GM18517 (cell line): ENCODE measurements around the gene PLD2.

Experiments used
- ATAC-seq: cut with Tn5 transposase; IDR thresholded peaks from one replicate; pipeline ENCODE4 v1.9.1; 2021; ENCODE audit warnings: mild to moderate bottlenecking, moderate library complexity; ENCODE audit not compliant: unreplicated experiment

The PLD2 gene

DNA sequence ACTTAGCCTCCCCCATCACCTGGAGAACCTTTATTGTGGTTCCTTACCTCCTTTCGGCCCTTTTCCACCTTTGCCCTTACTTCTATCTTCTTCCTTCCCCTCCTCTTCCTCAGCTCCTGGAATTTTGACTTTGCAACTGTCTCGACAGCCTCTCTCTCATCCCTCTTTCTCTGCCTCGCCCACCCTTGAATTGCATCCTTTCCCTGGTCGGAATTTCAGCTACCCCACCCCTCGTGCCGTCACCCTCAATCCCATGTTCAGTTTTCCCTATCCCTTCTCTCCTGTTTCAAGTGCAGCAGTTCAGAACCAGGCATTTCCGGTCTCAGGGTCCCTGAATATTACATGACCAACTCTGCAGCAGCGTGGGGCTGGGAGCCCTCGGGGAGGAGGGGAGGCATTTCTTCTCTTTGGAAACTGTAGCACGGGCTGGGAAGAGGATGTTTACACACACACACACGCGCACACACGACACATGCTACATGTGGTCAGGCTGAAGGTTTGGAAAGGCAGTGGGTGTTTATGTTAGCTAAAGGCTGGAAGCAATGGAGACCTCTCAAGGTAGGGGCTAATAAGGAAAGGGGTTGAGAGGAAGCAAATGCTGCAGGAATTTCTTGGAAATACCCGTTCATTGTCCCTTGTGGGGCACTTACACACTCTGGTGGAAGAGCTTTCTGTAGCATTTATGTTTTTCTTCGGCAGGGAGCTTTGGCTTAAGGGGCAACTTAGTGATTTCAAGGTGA, 27.2 kb downstream of the PLD2 start:
- no peak for ATAC-seq

GRCh38 chr17:4834681-4835020, 27.7 kb downstream of the PLD2 start:
- ATAC-seq, result no peak

DNA sequence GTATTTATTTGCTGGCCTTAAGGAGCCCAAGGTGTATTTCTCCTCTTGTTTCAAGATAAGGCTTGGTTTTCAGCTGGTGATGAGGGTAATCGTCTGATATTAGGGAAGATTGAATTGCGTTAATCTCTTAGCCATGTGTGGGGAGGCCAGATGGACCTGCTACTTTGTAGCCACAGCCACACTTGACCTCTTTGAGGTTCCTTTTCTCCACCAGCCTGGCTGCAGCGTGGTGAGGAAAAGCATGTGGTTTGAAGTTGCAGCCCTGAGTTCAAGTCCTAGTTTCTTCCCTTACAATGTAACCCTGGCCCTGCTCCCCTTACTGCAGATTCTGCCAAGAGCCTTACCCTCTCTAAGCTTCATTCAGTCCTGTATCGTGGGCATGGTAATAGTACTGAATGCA, 29.3 kb downstream of the PLD2 start:
- ATAC-seq, result no peak

GRCh38 chr17:4837471-4838308, 30.7 kb downstream of the PLD2 start:
- ATAC-seq, result no peak

- no peak for ATAC-seq
These were observed 31.4 kb downstream of the PLD2 start for GRCh38 chr17:4838309-4838785.

DNA sequence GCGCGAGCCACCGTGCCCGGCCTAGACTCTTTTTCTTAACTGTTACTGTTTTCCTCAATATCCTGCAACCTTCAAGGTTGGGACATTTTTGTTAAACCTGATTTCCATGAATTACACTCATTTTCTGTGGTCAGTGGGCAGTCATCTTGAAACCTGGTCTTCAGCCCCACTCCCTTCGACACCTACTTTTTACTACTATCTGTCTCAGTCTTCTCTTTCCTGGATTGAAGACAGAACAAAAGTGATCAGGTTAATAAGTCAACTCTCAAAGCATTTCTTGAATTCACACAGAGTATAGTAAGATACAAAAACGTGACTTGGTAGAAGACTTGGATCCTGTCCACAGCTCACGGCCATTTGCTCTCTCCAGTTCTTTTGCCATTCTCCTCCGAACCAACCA, 32.3 kb downstream of the PLD2 start:
- no peak for ATAC-seq

DNA sequence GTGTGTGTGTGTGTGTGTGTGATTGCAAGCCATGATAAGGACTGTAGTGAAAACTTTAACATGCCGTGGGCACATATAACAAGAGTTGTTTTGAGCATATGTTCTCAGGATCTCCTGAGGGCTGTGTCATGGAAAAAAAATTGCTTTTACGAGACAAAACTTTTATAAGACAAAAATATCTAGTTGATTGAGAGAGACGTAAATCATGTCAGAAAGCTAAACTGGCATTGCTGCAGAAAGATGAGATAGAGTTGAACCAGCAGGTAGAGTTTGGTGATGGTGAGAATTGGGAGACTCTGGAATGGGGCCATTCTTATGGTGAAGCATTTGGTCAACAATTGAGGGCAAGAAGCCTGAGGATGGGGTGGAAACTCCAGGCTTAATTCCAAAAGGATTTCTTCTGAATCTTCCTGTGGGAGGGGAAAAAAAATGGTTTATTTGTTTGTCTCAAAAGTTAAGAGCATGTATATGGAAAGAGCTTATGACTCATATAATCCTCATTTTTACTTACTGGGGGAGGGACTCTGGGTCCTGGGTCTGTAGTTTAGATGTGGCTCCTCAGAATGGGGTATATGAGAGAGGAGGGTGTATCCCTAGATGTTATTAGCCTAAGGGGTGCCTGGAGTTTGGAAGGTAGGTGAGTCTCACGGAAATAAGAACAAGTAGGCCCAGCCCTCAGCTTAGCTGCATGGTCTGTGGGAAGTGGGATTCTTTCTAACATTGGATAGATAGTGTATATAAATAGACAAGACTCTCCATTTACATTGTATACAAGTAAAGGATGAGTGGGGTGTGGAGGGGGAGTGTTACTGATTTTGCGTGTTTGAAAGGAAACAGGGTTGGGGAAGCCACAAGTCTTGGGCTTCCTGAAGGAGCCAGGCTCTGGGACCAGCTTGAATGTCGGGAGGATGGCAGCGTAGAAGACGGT, 33.3 kb downstream of the PLD2 start:
- ATAC-seq, result no peak

- ATAC-seq, result no peak
These were observed 33.9 kb downstream of the PLD2 start for GRCh38 chr17:4840893-4841242.

DNA sequence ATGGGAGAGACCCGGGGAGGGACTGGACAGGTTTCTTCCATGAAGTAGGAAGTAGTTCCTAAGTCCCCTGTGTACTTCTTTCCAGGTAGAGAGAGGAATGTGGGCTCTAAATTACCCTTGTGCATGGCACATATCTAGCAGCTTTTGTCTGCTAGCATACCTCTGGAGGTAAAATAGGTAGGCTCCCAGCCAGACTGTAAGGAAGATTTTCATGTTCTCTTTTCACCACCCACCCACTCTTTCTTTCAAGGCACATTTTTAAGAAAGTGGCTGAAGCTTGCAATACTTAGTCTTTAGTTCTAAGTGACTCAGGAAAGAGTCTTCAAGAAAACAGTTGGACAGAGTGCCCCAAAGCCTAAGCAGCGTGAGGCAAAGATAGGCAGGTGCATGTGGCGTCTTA, 35.4 kb downstream of the PLD2 start:
- no peak for ATAC-seq

- ATAC-seq, result no peak
These were observed 36.5 kb downstream of the PLD2 start for GRCh38 chr17:4843321-4844000.

- no peak for ATAC-seq
These were observed 38.2 kb downstream of the PLD2 start for GRCh38 chr17:4845118-4845517.

- no peak for ATAC-seq
These were observed 39.9 kb downstream of the PLD2 start for GRCh38 chr17:4846635-4847390.

DNA sequence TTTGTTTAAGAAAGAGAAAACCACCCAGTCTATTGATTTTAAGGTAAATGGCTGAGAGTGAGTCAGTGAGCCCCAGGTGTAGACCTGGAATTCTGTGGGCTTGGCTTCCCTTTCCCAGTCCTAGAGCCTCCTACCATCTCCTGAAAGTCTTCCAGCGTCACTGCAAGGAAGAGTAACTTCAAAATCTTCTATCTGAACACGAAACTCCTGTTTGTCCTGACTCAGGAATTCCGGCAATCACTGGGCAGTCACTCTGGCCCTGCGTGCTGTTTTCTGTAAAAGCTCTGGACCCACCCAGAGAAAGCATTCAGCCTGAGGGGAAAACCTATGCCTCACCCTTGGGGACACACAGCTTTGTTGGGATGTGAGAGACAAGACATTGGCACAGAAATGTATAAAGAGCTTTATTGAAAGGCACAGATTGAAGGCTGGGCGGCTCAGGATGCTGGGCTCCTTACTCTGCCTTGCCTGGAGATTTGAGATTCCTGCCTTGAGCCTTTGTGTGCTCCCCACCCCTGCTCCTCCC, 42.1 kb downstream of the PLD2 start:
- ATAC-seq, result no peak

DNA sequence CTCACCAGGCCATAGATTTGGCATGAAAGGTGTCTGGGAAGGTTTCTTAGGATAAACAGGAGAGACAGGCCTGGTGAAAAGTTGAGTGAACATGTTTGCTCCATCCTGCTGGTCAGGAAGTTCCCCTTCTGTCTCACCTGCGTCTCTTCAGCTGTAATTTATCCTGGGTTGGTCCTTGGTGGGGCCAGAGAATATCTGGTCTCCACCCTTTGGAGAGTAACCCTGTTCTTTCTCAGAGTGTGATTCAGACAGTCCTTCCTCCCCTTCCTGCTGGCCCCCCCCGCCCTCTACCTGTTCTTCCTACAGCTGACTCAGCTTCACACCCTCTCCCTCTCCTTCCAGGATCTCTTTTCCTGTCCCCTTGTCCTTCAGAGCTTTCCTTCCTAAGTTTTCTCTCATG, 43.3 kb downstream of the PLD2 start:
- no peak for ATAC-seq

DNA sequence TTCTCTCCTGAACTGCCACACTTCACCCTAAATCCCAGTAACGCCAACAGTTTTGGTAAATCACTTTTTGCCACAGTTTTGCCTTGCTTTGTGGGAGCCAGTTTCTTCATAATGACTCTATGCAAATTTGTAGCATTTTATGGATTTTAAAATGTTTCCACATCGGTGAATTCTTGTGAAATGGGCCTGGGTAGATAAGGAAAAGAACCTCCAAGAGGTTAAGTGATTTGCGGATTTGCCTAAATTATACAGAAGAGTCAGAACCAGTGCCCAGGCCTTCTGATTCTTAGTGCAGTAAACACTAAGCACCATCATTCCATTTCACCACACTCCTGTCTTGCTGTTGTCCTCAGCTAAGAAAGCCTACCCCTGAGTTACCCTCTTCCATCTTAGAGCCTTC, 44.1 kb downstream of the PLD2 start:
- no peak for ATAC-seq

DNA sequence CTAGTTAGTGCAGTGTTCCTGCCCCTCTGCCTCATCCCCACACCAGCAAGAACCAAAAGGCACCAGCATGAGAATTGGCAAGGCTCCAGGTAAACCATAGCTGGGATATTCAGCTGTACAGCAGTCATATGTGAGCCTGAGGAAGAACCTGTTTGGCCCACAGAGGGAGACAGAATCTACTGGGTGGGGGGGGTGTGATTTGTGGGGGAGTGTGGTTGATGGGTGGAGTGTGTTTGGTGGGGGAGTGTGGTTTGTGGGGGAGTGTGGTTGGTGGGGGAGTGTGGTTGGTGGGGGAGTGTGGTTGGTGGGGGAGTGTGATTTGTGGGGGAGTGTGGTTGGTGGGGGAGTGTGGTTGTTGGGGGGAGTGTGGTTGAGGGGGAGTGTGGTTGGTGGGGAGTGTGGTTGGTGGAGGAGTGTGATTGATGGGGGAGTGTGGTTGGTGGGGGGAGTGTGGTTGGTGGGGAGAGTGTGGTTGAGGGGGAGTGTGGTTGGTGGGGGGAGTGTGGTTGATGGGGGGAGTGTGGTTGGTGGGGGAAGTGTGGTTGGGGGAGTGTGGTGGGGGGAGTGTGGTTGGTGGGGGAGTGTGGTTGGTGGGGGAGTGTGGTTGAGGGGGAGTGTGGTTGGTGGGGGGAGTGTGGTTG, 45.7 kb downstream of the PLD2 start:
- ATAC-seq, result no peak

DNA sequence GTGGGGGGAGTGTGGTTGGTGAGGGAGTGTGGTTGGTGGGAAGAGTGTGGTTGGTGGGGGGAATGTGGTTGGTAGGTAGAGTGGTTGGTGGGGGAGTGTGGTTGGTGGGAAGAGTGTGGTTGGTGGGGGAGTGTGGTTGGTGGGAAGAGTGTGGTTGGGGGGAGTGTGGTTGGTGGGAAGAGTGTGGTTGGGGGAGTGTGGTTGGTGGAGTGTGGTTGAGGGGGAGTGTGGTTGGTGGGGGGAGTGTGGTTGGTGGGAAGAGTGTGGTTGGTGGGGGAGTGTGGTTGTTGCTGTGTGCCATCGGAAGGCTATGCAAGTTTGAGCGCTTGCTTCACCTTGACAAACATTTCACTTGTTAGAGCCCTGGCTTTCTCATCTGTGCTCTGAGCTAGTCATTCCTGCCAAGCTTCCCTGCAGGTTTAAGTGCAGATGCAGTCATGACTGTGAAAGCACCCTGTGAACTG, 46.3 kb downstream of the PLD2 start:
- no peak for ATAC-seq

DNA sequence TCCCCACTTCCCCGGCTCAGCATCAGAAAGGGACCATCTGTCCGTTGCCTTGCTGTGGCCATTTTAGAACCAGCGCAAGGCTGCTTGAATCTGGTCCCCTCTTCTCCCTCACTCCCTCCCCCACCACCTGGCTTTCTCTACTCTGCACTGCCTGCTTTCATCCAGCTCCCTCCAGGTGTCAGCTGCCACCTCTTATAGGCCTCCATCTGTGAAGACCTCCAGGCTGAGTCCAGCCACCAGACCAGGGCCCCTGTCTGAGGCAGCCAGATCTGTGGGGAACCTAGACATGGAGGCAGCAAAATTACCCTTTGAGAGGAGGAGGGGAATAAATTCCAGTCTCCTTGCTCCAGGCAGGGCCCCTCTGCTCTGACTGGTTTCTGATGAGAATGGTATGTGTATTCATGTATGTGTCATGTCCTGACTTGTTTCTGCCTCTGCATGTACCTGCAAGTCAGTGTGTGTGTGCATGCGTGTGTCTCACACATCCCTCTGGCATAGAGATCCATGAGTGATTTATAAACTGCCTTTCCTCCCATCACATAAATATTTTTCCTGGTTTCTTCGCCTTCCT, 47.2 kb downstream of the PLD2 start:
- no peak for ATAC-seq
